BLaER1 treated with 17β-estradiol and CSF1 and Interleukin-3, amounts not matched to agents 10 nM and 100 nM (cell line): ENCODE results near the gene TTN.

ENCODE experiments used
- H3K27ac ChIP-seq, 11 experiments: shearing (Covaris generic); formaldehyde crosslinking; 2 replicates each; pipeline ENCODE4 v1.8.1; 2022
- H3K27me3 ChIP-seq, 11 experiments: shearing (Covaris generic); formaldehyde crosslinking; 2 replicates each; pipeline ENCODE4 v1.8.1; 2022
- H3K36me3 ChIP-seq, 11 experiments: shearing (Covaris generic); formaldehyde crosslinking; 2 replicates each; pipeline ENCODE4 v1.8.1; 2022
- H3K4me1 ChIP-seq, 10 experiments: shearing (Covaris generic); formaldehyde crosslinking; 2 replicates each; pipeline ENCODE4 v1.8.1; 2022
- H3K4me2 ChIP-seq, 11 experiments: shearing (Covaris generic); formaldehyde crosslinking; 2 replicates each; pipeline ENCODE4 v1.8.1; 2022
- H3K4me3 ChIP-seq, 10 experiments: shearing (Covaris generic); formaldehyde crosslinking; 2 replicates each; pipeline ENCODE4 v1.8.1; 2022
- H3K9ac ChIP-seq, 11 experiments: shearing (Covaris generic); formaldehyde crosslinking; 2 replicates each; pipeline ENCODE4 v1.8.1; 2022
- H3K9me3 ChIP-seq, 11 experiments: shearing (Covaris generic); formaldehyde crosslinking; replicated peaks in 1 of 11; 2 replicates each; pipeline ENCODE4 v1.8.1; 2022
- H4K20me1 ChIP-seq, 11 experiments: shearing (Covaris generic); formaldehyde crosslinking; 2 replicates each; pipeline ENCODE4 v1.8.1; 2022
- Cebpa-rat ChIP-seq, 11 experiments: shearing (Covaris generic); IDR thresholded peaks; 2 replicates each; pipeline ENCODE4 v1.8.1; 2022

The TTN gene

GRCh38 chr2:178731300-178731699 is 75.9 kb downstream of the TTN start:
- H3K36me3 ChIP-seq, result no peaks in the 10 kb centered on the region
- no peaks in the 10 kb centered on the region for H3K9me3 ChIP-seq
- H4K20me1 ChIP-seq, result no peaks in the 10 kb centered on the region
- H3K27me3 ChIP-seq, result no peaks in the 10 kb centered on the region
- no peak overlapping the region for H3K4me3 ChIP-seq
- H3K4me2 ChIP-seq, result no peak overlapping the region
- peaks cover 0 to 9% (median 0%) of the 10 kb centered on the region in 10 experiments; a peak in 2 of 20 replicates for H3K4me1 ChIP-seq
- H3K9ac ChIP-seq, result no peak overlapping the region
- no peak overlapping the region for H3K27ac ChIP-seq
- TF ChIP-seq Cebpa-rat (IDR thresholded peaks at IDR 0.05), result no peak

GRCh38 chr2:178730049-178730448 is 77.2 kb downstream of the TTN start:
- Histone ChIP-seq H3K27ac (no peak overlapping the region), H3K9ac (no peak overlapping the region), H3K4me2 (no peak overlapping the region), H3K9me3 (no peaks in the 10 kb centered on the region), H3K36me3 (no peaks in the 10 kb centered on the region), H3K27me3 (no peaks in the 10 kb centered on the region), H3K4me3 (no peak overlapping the region), H4K20me1 (no peaks in the 10 kb centered on the region), H3K4me1 (peaks cover 0 to 21% (median 0%) of the 10 kb centered on the region in 10 experiments; a peak in 2 of 20 replicates)
- no peak for TF ChIP-seq Cebpa-rat (IDR thresholded peaks at IDR 0.05)

GRCh38 chr2:178723786-178724346 is 83.4 kb downstream of the TTN start:
- TF ChIP-seq Cebpa-rat (IDR thresholded peaks at IDR 0.05), result no peak
- H3K9ac ChIP-seq, result no peak overlapping the region

GRCh38 chr2:178722296-178722695 is 84.9 kb downstream of the TTN start:
- Histone ChIP-seq H3K4me1 (peaks cover 0 to 23% (median 0%) of the 10 kb centered on the region in 10 experiments; a peak in 2 of 20 replicates), H4K20me1 (no peaks in the 10 kb centered on the region), H3K4me3 (no peak overlapping the region), H3K9me3 (no peaks in the 10 kb centered on the region), H3K4me2 (no peak overlapping the region), H3K27me3 (no peaks in the 10 kb centered on the region), H3K9ac (no peak overlapping the region), H3K27ac (no peak overlapping the region), H3K36me3 (no peaks in the 10 kb centered on the region)
- TF ChIP-seq Cebpa-rat (IDR thresholded peaks at IDR 0.05), result no peak

More at GRCh38 chr2:178723786-178724346, 83.4 kb downstream of the TTN start:
- no peaks in the 10 kb centered on the region for H3K9me3 ChIP-seq
- H4K20me1 ChIP-seq, result no peaks in the 10 kb centered on the region
- H3K4me3 ChIP-seq, result no peak overlapping the region
- H3K27me3 ChIP-seq, result no peaks in the 10 kb centered on the region
- no peak overlapping the region for H3K27ac ChIP-seq
- H3K36me3 ChIP-seq, result no peaks in the 10 kb centered on the region
- no peak overlapping the region for H3K4me2 ChIP-seq
- H3K4me1 ChIP-seq, result peaks cover 0 to 23% (median 0%) of the 10 kb centered on the region in 10 experiments; a peak in 2 of 20 replicates

- no peaks in the 10 kb centered on the region for H4K20me1 ChIP-seq
- H3K4me1 ChIP-seq, result no peaks in the 10 kb centered on the region
- H3K9ac ChIP-seq, result no peak overlapping the region
- H3K27me3 ChIP-seq, result no peaks in the 10 kb centered on the region
- H3K9me3 ChIP-seq, result no peaks in the 10 kb centered on the region
- no peaks in the 10 kb centered on the region for H3K36me3 ChIP-seq
- no peak overlapping the region for H3K27ac ChIP-seq
- no peak overlapping the region for H3K4me2 ChIP-seq
- no peak overlapping the region for H3K4me3 ChIP-seq
- TF ChIP-seq Cebpa-rat (IDR thresholded peaks at IDR 0.05), result no peak
Measured at GRCh38 chr2:178718988-178719387, 88.2 kb downstream of the TTN start.

GRCh38 chr2:178718283-178718682 is 88.9 kb downstream of the TTN start:
- Histone ChIP-seq H3K9ac (no peak overlapping the region), H3K4me2 (no peak overlapping the region), H3K4me3 (no peak overlapping the region), H3K4me1 (no peaks in the 10 kb centered on the region), H3K9me3 (no peaks in the 10 kb centered on the region), H3K36me3 (no peaks in the 10 kb centered on the region), H3K27ac (no peak overlapping the region), H3K27me3 (no peaks in the 10 kb centered on the region), H4K20me1 (no peaks in the 10 kb centered on the region)
- TF ChIP-seq Cebpa-rat (IDR thresholded peaks at IDR 0.05), result no peak

- H3K27ac ChIP-seq, result no peak overlapping the region
- no peaks in the 10 kb centered on the region for H3K27me3 ChIP-seq
Measured at GRCh38 chr2:178716394-178716793, 90.8 kb downstream of the TTN start.

GRCh38 chr2:178715366-178715765 is 91.9 kb downstream of the TTN start:
- Histone ChIP-seq H3K27ac (no peak overlapping the region), H3K9ac (no peak overlapping the region), H4K20me1 (no peaks in the 10 kb centered on the region), H3K4me2 (no peak overlapping the region), H3K9me3 (no peaks in the 10 kb centered on the region), H3K27me3 (no peaks in the 10 kb centered on the region), H3K4me3 (no peak overlapping the region), H3K4me1 (no peaks in the 10 kb centered on the region), H3K36me3 (no peaks in the 10 kb centered on the region)
- no peak for TF ChIP-seq Cebpa-rat (IDR thresholded peaks at IDR 0.05)

More at GRCh38 chr2:178716394-178716793, 90.8 kb downstream of the TTN start:
- TF ChIP-seq Cebpa-rat (IDR thresholded peaks at IDR 0.05), result no peak
- Histone ChIP-seq H3K4me3 (no peak overlapping the region), H3K4me2 (no peak overlapping the region), H3K4me1 (no peaks in the 10 kb centered on the region), H3K9ac (no peak overlapping the region), H3K36me3 (no peaks in the 10 kb centered on the region), H4K20me1 (no peaks in the 10 kb centered on the region), H3K9me3 (no peaks in the 10 kb centered on the region)

- Histone ChIP-seq H3K27me3 (no peaks in the 10 kb centered on the region), H3K4me2 (no peak overlapping the region), H4K20me1 (no peaks in the 10 kb centered on the region), H3K4me3 (no peak overlapping the region), H3K4me1 (no peaks in the 10 kb centered on the region), H3K27ac (no peak overlapping the region), H3K9me3 (no peaks in the 10 kb centered on the region), H3K36me3 (no peaks in the 10 kb centered on the region), H3K9ac (no peak overlapping the region)
- no peak for TF ChIP-seq Cebpa-rat (IDR thresholded peaks at IDR 0.05)
Measured at GRCh38 chr2:178707476-178707875, 99.7 kb downstream of the TTN start.

GRCh38 chr2:178704876-178705275 is 102.3 kb downstream of the TTN start:
- H3K4me2 ChIP-seq, result no peak overlapping the region
- H3K9ac ChIP-seq, result no peak overlapping the region
- H4K20me1 ChIP-seq, result no peaks in the 10 kb centered on the region
- H3K4me1 ChIP-seq, result no peaks in the 10 kb centered on the region; a peak in 2 of 20 replicates
- no peaks in the 10 kb centered on the region for H3K9me3 ChIP-seq
- H3K27me3 ChIP-seq, result no peaks in the 10 kb centered on the region
- no peak for TF ChIP-seq Cebpa-rat (IDR thresholded peaks at IDR 0.05)
- no peaks in the 10 kb centered on the region for H3K36me3 ChIP-seq
- H3K27ac ChIP-seq, result no peak overlapping the region
- no peak overlapping the region for H3K4me3 ChIP-seq
